Adipocyte (in vitro differentiated cells): Measurements from ENCODE around the gene POLR2L.

Source experiments
- DNase-seq: peaks from one replicate; pipeline ENCODE4 v3.0.0-alpha.2; 2015; ENCODE audit warnings: low read depth
- H3K27me3 ChIP-seq: replicated peaks from 2 replicates; pipeline ENCODE4 v1.7.0; 2013; ENCODE audit warnings: mild to moderate bottlenecking, low read length, moderate library complexity; ENCODE audit not compliant: control insufficient read depth, insufficient read depth
- H3K36me3 ChIP-seq: 2 replicates; pipeline ENCODE4 v1.7.0; 2013; ENCODE audit warnings: low read length, mild to moderate bottlenecking, moderate library complexity; ENCODE audit not compliant: control insufficient read depth, insufficient read depth, severe bottlenecking
- H3K4me1 ChIP-seq: 2 replicates; pipeline ENCODE4 v1.7.0; 2013; ENCODE audit warnings: mild to moderate bottlenecking, low read length, moderate library complexity; ENCODE audit not compliant: control insufficient read depth, insufficient read depth
- H3K4me3 ChIP-seq: 2 replicates; pipeline ENCODE4 v1.7.0; 2013; ENCODE audit warnings: mild to moderate bottlenecking, low read length, moderate library complexity
- H3K9ac ChIP-seq: 2 replicates; pipeline ENCODE4 v1.7.0; 2013; ENCODE audit warnings: mild to moderate bottlenecking, low read length, moderate library complexity
- H3K9me3 ChIP-seq: 2 replicates; pipeline ENCODE4 v1.7.0; 2013; ENCODE audit warnings: mild to moderate bottlenecking, low read length, moderate library complexity; ENCODE audit not compliant: control insufficient read depth

Gene POLR2L

DNA sequence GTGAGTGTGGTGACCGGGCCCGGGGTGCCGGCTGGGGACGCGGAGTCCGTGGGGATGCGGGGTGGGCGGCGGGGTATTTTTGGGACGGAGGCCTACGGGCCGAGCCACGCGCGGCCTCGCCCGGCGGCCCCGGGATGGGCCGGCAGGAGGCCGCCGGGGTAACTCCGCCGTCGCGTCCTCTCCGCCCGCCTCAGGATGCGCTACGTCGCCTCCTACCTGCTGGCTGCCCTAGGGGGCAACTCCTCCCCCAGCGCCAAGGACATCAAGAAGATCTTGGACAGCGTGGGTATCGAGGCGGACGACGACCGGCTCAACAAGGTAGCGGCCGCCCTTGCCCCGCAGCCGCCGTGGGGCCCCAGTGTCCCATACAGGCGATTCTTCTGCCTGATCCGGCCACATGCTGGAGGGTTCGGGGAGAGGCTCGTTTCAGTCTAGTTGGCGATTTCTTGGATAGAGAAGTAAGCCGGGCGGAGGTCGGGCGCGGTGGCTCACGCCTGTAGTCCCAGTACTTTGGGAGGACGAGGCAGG, 32.2 kb downstream of the POLR2L start:
- H3K9ac ChIP-seq = peak overlapping the region; percentile 99
- peak overlapping the region; percentile 89 for H3K4me3 ChIP-seq
- H3K27me3 ChIP-seq = no peaks in the 10 kb centered on the region
- H3K4me1 ChIP-seq = peaks cover 44% of the 10 kb centered on the region
- no peak for DNase-seq
- H3K9me3 ChIP-seq = no peaks in the 10 kb centered on the region
- peaks cover 34% of the 10 kb centered on the region for H3K36me3 ChIP-seq

DNA sequence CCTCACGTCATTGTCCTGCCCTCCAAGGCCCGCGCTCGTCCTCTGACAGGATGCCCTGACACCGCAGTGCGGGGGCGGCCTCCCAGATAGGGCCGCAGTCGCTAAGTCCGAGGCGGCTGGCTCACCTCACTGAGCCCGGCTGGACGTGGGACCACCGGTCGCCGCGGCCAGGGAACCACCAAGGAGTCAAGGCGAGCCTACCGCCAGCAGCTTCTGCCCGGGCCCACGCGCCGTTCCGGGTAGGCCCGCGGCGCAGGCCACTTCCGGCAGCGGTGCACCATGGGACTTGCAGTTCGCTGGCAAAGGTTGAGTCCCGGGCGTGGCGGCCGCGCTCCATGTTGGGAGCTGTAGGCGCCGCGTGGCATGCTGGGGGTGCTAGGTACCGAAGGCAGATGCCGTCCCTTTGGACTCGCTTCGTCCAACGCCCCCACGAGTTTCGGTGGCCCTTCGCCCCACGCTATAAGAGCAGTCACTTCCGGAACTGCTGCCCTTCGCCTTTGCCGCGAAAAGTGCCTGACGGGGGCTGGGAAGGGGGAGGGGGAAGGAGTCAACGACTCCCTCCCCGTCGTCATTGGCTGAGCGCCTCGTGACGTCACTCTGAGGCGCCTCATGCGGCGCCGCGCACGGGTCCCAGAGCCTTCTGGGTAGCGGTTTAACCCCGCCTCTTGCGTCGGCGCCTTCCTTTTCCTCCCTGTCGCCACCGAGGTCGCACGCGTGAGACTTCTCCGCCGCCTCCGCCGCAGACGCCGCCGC, 32.9 kb downstream of the POLR2L start, which contains the start of gene RPLP2:
Gene RPLP2 (plus strand): TSS at position 681 of the 753 bp plus-strand sequence. CDS start 268 bp downstream, outside the sequence.
- Histone ChIP-seq H3K4me3 (peak within 1 kb of the TSS; percentile 89), H3K9me3 (no peaks in the 10 kb centered on the region), H3K36me3 (peaks cover 34% of the 10 kb centered on the region), H3K4me1 (peaks cover 47% of the 10 kb centered on the region), H3K9ac (peak within 1 kb of the TSS; percentile 99), H3K27me3 (no peaks in the 10 kb centered on the region)
- DNase-seq = peak; percentile 99

DNA sequence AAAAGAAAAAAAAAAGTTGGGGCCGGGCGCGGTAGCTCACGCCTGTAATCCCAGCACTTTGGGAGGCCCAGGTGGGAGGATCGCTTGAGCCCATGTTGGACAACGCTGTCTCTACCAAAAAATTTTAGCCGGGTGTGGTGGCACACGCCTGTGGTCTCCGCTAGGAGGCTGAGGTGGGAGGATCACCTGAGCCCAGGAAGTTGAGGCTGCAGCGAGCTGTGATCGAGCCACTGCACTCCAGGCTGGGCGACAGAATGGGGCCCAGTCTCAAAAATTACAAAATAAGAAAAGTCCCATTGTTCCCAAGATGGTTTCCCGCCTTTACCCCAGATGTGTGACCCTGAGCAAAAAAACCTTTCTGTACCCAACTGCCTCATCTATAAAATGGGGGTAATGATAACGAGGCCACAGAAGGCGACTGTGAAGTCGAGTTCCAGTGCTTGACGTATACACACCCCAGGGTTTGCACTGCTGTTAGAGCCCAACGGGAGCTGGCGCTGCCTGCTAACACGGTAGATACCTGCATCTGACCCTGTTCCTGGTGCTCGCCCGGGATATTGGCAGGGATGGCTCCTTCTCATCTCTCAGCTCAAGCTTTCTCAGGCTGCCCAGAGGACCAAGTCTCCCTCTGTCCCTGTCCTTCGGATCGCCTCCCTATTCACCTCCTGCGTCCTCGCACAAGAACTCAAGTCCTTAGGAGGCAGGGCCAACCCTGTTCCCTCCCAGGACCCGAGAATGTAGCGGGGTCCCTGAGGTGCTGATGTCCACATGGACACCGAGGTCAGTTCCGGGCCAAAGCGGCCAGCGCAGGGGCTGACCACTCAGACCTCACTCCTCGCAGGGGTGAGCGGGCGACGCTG, 33.7 kb downstream of the POLR2L start:
- H3K9me3 ChIP-seq = no peaks in the 10 kb centered on the region
- H3K27me3 ChIP-seq = no peaks in the 10 kb centered on the region
- H3K36me3 ChIP-seq = peaks cover 31% of the 10 kb centered on the region
- H3K4me3 ChIP-seq = peak overlapping the region; percentile 89
- H3K9ac ChIP-seq = peak overlapping the region; percentile 99
- peaks cover 51% of the 10 kb centered on the region for H3K4me1 ChIP-seq
- DNase-seq = no peak

DNA sequence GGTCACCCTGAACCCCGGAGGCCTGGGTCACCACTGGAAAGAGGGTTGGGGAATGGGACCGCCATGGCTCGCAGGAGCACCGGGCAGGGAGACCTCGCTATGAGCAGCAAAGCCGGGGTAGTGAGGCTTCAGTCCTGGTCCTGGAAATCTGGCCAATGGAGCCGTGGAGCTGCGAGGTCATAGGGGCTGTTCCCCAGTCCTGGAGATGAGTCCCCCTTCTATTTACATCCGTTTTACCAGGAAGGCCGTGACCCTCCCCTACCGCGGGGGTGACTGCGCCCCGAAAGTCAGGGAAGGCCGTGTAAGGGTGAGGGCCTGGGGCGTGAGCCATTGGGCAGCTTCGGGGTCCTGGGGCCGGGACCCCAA, 37.7 kb downstream of the POLR2L start:
- no peaks in the 10 kb centered on the region for H3K27me3 ChIP-seq
- peaks cover 29% of the 10 kb centered on the region for H3K36me3 ChIP-seq
- peak overlapping the region; percentile 82 for H3K4me3 ChIP-seq
- H3K9me3 ChIP-seq = no peaks in the 10 kb centered on the region
- H3K9ac ChIP-seq = peak overlapping the region; percentile 88
- H3K4me1 ChIP-seq = peaks cover 26% of the 10 kb centered on the region
- no peak for DNase-seq

DNA sequence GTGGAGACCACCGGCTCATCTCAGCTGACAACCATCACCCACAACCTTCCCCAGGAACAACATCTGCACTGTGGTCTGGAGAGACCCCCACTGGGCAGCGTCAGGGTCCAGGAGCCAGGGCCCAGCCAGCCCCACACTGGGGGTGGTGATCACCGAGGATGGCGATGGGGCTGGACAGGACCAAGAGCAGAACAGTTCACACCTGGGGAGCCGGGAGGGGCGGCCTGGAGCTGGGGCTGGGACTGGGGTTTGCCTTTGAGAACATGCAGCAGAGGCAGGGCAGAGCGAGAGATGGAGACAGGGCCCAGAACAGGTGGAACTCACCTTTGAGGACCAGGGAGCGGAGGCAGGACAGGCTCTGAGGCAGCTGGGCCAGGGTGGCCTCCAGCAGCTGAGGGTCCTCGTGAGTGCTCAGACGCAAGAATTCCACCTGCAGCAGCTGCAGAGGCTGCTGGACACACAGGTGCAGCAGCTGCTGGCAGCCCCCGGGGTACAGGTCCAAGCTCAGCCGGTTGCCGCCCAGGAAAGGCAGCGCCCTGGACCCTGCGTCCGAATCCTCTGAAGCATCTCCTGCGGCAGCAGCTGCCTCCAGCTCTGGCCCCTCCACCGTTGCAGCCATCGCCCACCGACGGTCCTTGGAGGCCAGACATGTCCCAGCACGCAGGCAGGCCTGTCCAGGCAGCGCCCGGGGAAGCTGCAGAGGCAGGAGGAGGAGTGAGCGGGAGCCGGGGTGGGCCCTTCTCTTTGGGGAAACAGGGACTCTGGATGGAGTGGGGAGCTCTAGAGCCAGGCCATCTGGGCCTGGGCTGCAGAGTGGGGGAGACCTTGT, 38.3 kb downstream of the POLR2L start:
- DNase-seq = peak; percentile 33
- H3K4me1 ChIP-seq = peaks cover 26% of the 10 kb centered on the region

DNA sequence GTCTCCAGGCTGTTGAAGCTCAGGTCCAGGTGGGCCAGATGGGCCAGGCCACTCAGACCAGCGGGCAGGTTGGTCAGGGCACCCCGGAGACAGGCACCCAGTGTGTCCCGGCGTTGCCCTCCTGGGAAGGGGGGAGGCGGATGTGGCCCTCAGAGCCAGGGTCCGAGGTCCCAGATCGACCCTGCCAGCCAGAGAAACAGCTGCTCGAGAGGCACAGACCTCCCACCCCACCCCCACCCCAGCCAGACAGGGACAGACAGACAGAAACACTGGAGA, 38.9 kb downstream of the POLR2L start:
- Histone ChIP-seq H3K4me1 (peaks cover 22% of the 10 kb centered on the region), H3K9ac (peak overlapping the region; percentile 88), H3K36me3 (peaks cover 33% of the 10 kb centered on the region), H3K27me3 (no peaks in the 10 kb centered on the region), H3K4me3 (no peak overlapping the region), H3K9me3 (no peaks in the 10 kb centered on the region)
- DNase-seq = no peak

More for the DNA sequence above, 38.3 kb downstream of the POLR2L start:
- Histone ChIP-seq H3K4me3 (peak overlapping the region; percentile 82), H3K9me3 (no peaks in the 10 kb centered on the region), H3K36me3 (peaks cover 33% of the 10 kb centered on the region), H3K9ac (peak overlapping the region; percentile 88), H3K27me3 (no peaks in the 10 kb centered on the region)

DNA sequence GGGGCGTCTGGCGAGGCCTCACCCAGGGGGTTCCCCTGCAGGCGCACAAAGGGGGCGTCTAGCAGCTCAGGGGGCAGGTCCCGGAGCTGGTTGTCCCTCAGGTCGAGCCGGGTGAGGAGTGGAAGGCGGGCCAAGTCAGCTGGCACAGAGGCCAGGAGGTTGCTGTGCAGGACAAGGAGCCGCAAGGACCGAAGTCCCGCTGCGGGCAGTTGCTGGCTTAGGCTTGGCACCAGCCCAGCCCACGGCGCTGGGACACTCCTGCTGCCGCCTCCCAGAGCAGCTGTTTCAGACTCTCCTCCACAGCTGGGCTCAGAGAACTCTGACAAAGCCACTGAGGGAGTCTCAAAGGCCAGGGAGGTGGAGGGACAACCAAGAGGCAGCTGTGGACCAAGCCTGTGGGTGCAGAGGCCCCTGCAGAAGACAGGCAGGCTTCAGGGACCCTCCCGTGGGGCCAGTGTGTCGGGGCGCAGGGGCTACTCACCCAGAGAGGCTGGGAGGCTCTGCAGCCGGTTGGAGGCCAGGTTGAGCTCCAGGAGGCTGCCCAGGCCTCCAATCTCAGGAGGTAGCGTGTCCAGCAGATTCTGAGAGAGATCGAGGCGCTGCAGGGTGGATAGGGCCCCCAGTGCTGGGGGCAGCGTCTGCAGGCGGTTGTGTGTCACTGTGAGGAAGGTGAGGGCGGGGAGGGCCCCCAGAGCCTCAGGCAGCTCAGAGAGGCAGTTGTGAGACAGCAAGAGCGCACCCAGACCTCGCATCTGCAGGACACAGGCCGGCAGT, 39.4 kb downstream of the POLR2L start:
- no peak for DNase-seq
- Histone ChIP-seq H3K4me1 (peaks cover 20% of the 10 kb centered on the region), H3K36me3 (peaks cover 33% of the 10 kb centered on the region), H3K9ac (peak overlapping the region; percentile 88), H3K4me3 (no peak overlapping the region), H3K9me3 (no peaks in the 10 kb centered on the region), H3K27me3 (no peaks in the 10 kb centered on the region)

DNA sequence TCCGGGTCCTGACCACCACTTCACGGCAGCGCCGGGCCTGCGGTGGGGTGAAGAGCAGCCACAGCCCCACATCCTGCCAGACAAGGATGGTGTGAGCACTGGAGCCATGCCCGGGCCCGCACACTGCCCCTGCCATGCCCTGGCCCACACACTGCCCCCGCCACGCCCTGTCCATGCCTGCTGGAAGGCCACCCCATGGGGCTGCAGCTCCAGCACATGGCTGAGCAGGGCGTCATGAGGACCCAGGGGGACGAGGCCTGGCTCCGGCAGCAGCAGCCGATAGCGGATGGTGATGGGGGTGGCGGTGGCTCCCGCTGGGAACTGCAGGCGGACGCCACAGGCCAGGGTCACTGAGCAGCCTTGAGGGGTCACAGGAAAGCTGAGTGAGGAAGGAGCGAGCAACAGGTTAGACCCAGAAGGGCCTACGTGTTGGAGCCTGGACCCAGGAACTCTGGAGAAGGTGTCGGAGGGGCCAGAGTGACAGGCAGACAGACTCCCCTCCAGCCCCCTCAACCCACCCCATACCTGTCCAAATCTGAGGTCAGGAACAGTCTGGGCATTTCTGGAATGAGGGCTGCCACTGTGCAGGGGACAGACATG, 40.2 kb downstream of the POLR2L start:
- peaks cover 33% of the 10 kb centered on the region for H3K36me3 ChIP-seq
- H3K4me3 ChIP-seq = no peak overlapping the region
- H3K27me3 ChIP-seq = no peaks in the 10 kb centered on the region
- H3K9ac ChIP-seq = no peak overlapping the region
- H3K4me1 ChIP-seq = peaks cover 20% of the 10 kb centered on the region
- no peaks in the 10 kb centered on the region for H3K9me3 ChIP-seq
- DNase-seq = no peak

DNA sequence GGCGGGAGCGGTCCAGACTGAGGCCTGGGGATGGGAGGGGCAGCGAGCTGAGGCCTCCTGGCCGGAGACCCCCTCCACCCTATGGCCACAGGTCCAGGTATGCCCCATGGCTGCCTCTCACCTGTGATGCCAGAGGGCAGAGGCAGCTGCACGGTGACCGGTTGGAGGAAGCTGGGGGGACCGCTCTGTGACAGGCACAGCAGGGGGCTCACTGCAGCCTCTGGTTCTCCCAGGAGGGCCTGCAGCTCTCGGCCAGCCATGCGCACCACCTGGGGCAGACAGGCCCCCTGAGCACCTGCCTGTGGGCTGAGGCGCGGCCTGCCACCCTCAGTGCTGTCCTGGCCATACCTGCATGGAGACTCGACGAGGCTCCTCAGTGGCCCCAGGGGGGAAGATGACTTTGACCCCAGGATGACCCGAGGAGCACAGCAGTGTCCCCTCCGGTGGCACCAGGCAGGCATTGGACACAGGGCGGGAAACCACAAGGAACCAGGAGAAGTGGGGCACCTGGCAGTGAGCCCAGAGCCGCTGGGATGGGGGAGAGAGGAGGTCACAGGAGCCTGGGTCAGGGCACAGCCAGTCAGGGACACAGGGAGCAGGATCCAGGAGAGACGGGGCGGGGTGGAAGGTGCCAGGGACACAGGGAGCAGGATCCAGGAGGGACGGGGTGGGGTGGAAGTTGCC, 41.1 kb downstream of the POLR2L start:
- no peaks in the 10 kb centered on the region for H3K9me3 ChIP-seq

DNA sequence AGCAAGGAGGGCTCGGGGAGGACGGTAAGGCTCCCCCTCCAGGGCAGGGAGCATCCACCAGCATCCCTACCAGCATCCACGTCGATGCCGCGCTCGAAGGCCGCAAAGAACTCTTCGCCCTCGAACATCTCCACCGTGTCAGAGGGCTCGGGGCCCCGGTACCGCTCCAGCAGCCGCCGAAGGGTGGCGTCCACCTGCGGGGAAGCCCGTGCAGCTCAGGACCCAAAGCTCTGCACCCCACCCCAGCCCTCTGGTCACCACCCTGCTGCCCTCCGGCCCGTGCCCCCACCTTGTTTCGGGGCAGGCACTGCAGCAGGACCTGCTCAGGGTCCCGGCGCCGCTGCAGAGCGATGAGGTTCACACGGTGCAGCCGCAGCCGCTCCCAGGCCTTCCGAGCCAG, 41.9 kb downstream of the POLR2L start:
- no peaks in the 10 kb centered on the region for H3K9me3 ChIP-seq
- no peak overlapping the region for H3K4me3 ChIP-seq
- H3K36me3 ChIP-seq = peaks cover 33% of the 10 kb centered on the region
- no peak overlapping the region for H3K9ac ChIP-seq
- no peak for DNase-seq
- no peaks in the 10 kb centered on the region for H3K27me3 ChIP-seq
- H3K4me1 ChIP-seq = peaks cover 24% of the 10 kb centered on the region

More for the DNA sequence above, 41.1 kb downstream of the POLR2L start:
- no peak for DNase-seq
- Histone ChIP-seq H3K4me1 (peaks cover 29% of the 10 kb centered on the region), H3K27me3 (no peaks in the 10 kb centered on the region), H3K36me3 (peaks cover 33% of the 10 kb centered on the region), H3K9ac (no peak overlapping the region), H3K4me3 (no peak overlapping the region)
